HG02840 (cell line): ENCODE results near the gene GTPBP4.
"Not testable (repeated sequence)": the region's sequence is repeated elsewhere in the genome, so short reads cannot be mapped to it uniquely, and the experiment has no call there.

ENCODE experiments used
- ATAC-seq: cut with Tn5 transposase; IDR thresholded peaks from one replicate; pipeline ENCODE4 v1.9.1; 2021; ENCODE audit warnings: mild to moderate bottlenecking, moderate library complexity, moderate number of reproducible peaks; ENCODE audit not compliant: unreplicated experiment, low FRiP score

GTPBP4 gene

DNA sequence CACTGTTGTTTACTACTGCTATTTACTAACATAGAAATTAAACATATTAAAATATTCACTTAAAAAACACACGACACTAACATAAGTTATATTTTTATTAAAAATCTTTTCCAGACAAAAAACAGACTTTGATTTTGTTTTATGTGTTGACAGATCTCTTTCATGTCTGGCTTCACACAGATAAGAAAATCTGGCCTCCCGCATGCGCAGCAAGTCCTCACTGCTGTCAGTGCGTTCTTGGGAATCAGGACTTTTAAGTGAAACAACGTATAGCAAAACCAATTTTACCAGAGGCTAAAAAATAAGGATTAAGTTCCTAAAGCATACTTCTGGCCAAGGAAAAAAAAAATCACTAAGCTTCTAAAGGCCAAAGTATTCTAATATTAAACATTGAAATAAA lies 61.9 kb downstream of the GTPBP4 start:
- ATAC-seq: no peak

DNA sequence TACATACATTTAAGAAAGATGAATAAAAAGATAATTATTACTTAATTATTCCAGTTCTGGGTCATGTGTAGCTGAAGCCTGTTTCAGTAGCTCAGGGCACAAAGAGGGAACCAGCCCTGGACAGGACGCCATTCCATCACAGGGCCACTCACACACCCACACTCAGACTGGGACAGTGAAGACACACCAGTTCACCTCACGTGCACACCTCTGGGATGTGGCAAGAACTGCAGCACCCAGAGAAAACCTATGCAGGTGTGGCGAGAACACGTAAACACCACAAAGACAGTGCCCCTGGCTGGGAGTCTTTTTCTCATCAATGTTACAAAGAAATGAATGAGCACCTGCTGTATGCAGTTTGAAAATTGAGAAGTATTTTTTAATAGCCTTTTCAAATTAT lies 62.3 kb downstream of the GTPBP4 start:
- no peak for ATAC-seq

DNA sequence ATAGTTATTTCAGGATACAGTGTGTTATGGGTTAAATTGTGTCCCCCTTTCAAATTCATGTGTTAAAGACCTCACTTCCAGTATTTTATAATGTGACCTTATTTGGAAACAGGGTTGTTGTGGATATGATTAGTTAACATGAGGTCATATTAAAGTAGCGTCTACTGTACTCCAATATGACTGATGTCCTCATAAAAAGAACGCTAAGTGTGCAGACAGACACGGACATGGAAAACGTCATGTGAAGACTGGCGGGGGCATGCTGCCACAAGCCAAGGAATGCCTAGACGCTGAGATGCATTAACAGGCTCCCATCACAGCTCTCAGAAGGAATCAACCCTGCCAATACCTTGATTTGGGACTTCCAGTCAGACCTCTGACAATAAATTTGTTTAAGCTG lies 66.5 kb downstream of the GTPBP4 start:
- no peak for ATAC-seq

DNA sequence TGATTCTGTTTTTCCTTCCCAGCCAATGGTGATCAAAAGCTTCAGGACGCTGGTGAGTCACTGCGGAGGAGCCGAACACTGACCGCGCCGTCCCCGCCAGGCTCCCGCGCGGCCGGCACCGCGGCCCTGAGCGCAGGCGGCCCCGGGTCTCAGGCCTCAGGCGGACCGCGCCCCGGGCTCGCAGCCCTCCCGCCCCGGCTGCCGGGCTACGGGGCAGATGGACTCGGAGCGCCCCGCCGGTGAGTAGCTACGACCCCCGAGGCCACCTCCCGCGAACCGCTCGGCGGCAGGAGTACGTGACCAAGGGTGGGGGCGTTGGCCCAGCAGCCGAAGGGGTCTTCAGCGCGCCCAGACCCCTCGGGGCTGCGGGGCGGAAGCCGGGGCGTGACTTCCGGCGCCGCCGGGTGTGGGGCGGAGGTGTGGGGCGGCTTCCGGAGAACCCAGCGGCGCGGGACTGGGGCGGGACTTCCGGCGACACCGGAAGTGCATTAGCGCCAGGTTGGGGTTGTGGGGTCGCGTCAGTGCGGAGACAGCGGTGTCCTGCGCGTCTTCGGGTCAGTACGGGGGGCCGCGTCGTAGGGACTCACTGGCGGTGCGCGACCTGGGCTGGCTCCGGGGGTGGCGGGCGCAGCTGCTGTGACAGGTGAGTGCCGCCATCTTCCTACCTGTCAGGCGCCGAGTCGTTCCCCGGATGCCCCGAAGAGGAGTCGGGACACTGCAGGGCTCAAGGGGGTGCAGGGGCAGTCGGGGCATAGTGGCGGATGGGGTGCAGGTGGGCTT lies 68.3 kb downstream of the GTPBP4 start, which contains the start of gene WDR37:
Gene WDR37, plus strand, starts transcription at position 60 of the 780 bp plus-strand sequence. CDS start 15,771 bp downstream, outside the sequence.
- ATAC-seq: peak; percentile 87

DNA sequence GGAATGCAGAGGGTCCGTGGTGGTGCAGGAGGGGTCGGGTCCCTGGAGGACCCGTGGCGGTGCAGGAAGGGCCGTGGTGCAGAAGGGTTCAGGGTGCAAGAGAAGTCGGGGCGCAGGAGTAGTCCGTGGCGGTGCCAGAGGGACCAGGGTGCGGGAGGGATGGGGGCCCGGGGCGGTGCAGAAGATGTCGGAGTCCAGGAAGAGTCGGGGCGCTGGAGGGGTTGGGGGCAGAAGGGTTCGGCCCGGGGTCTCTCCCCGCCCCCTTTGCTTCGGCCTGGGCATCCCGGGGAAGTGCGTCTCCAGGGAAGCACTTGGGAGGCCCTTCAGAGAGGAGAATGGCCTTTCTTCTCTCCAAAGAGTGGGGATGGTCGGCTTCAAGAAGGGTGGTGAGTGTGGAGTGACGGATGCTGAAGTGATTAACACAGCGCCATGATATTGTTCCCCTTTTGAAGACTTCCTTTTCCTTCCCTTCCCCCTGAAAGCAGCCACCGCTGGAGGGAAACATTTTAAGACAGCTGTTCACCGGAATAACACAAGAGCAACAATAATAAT lies 68.9 kb downstream of the GTPBP4 start:
- peak; percentile 21 for ATAC-seq

DNA sequence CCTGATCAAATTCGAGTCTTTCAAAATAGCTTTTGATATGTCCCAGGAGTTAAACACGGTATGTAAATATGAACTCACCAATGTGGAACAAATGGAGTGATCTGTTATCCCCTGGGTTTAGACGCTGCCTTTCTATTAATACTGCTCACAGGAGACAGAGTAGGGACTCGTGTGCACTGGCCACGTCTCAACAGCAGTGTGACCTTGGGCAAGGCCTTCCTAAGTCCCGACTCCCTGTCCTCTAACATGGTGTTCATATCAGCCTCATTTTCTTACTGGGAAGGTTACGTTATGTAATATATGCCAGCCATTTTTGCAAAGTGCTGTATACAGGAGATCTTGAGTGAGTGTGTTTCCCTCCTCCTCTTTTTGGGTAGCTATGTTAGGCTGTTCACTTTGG lies 69.8 kb downstream of the GTPBP4 start:
- ATAC-seq: no peak

DNA sequence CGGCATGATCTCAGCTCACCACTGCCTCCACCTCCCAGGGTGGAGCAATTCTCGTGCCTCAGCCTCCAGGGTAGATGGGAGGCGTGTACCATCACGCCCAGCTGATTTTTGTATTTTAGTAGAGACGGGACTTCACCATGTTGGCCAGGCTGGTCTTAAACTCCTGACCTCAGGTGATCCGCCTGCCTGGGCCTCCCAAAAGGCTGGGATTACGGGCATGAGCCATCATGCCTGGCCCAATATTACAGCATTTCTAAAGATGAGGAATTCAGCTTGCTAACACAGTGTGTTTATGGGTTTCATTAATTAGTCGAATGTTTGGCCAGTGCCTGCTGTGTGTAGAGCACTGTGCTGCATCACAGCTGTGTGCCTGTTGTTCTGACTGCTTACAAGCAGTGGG lies 71.7 kb downstream of the GTPBP4 start:
- no peak for ATAC-seq

GRCh38 chr10:1061930-1062774 lies 73.9 kb downstream of the GTPBP4 start:
- ATAC-seq: no peak

- ATAC-seq: no peak
These were observed 75.1 kb downstream of the GTPBP4 start for GRCh38 chr10:1063232-1063865.

GRCh38 chr10:1064964-1065247 lies 76.7 kb downstream of the GTPBP4 start:
- no peak for ATAC-seq

DNA sequence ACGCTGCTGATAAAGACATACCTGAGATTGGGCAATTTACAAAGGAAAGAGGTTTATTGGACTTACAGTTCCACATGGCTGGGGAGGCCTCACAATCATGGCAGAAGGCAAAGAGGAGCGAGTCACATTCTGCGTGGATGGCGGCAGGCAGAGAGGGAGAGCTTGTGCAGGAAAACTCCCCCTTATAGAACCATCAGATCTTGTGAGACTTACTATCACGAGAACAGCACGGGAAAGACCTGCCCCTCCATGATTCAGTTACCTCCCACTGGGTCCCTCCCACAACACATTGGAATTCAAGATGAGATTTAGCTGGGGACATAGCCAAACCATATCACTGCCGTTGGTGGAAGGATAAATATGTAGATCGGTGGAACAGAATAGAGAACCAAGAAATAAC lies 78.5 kb downstream of the GTPBP4 start:
- not testable (repeated sequence) for ATAC-seq

- no peak for ATAC-seq
These were observed 80.4 kb downstream of the GTPBP4 start for GRCh38 chr10:1068380-1069361.
